ENCODE data around the gene LMO1.

The LMO1 gene

GRCh38 chr11:8263769-8264410, at the start of gene LMO1:
TSS of gene LMO1 (minus strand) at chr11:8263878. CDS start at chr11:8263362, 516 bp downstream.
- peak; percentile 66 for DNase-seq (ENCODE audit: low read depth)

- DNase-seq (ENCODE audit: low read depth) = no peak
Measured at GRCh38 chr11:8312986-8313385, 49.3 kb upstream of the LMO1 start.

- no peak for DNase-seq (ENCODE audit: low read depth)
Measured at GRCh38 chr11:8311366-8311765, 47.7 kb upstream of the LMO1 start.

GRCh38 chr11:8310743-8311298, 47.1 kb upstream of the LMO1 start:
- DNase-seq (ENCODE audit: low read depth) = no peak

GRCh38 chr11:8309862-8310261, 46.2 kb upstream of the LMO1 start:
- DNase-seq (ENCODE audit: low read depth) = no peak

- DNase-seq (ENCODE audit: low read depth) = no peak
Measured at GRCh38 chr11:8309311-8309710, 45.6 kb upstream of the LMO1 start.

- no peak for DNase-seq (ENCODE audit: low read depth)
Measured at GRCh38 chr11:8307601-8308000, 43.9 kb upstream of the LMO1 start.

GRCh38 chr11:8301622-8302021, 37.9 kb upstream of the LMO1 start:
- DNase-seq (ENCODE audit: low read depth) = no peak

GRCh38 chr11:8298801-8299786, 35.4 kb upstream of the LMO1 start:
- DNase-seq (ENCODE audit: low read depth) = no peak

- DNase-seq (ENCODE audit: low read depth) = no peak
Measured at GRCh38 chr11:8297781-8298440, 34.2 kb upstream of the LMO1 start.

- no peak for DNase-seq (ENCODE audit: low read depth)
Measured at GRCh38 chr11:8296872-8297271, 33.2 kb upstream of the LMO1 start.

- no peak for DNase-seq (ENCODE audit: low read depth)
Measured at GRCh38 chr11:8296038-8296649, 32.5 kb upstream of the LMO1 start.

- no peak for DNase-seq (ENCODE audit: low read depth)
Measured at GRCh38 chr11:8294251-8294935, 30.7 kb upstream of the LMO1 start.

- no peak for DNase-seq (ENCODE audit: low read depth)
Measured at GRCh38 chr11:8293171-8293570, 29.5 kb upstream of the LMO1 start.

- no peak for DNase-seq (ENCODE audit: low read depth)
Measured at GRCh38 chr11:8292351-8292750, 28.7 kb upstream of the LMO1 start.

- DNase-seq (ENCODE audit: low read depth) = no peak
Measured at GRCh38 chr11:8291421-8292350, 28.0 kb upstream of the LMO1 start.

- DNase-seq (ENCODE audit: low read depth) = no peak
Measured at GRCh38 chr11:8290081-8290810, 26.6 kb upstream of the LMO1 start.

GRCh38 chr11:8289492-8289918, 25.8 kb upstream of the LMO1 start:
- no peak for DNase-seq (ENCODE audit: low read depth)

- DNase-seq (ENCODE audit: low read depth) = no peak
Measured at GRCh38 chr11:8288824-8289491, 25.3 kb upstream of the LMO1 start.
